ENCODE measurements around the gene OTOG.

Gene OTOG

GRCh38 chr11:17574141-17575091 lies 27.4 kb downstream of the OTOG start:
- H3K4me3 ChIP-seq (ENCODE audit: low read depth, low read length): no peak overlapping the region
- no peak for TF ChIP-seq CTCF (IDR thresholded peaks at IDR 0.05; ENCODE audit: borderline replicate concordance, insufficient read depth, low read depth, low read length)

DNA sequence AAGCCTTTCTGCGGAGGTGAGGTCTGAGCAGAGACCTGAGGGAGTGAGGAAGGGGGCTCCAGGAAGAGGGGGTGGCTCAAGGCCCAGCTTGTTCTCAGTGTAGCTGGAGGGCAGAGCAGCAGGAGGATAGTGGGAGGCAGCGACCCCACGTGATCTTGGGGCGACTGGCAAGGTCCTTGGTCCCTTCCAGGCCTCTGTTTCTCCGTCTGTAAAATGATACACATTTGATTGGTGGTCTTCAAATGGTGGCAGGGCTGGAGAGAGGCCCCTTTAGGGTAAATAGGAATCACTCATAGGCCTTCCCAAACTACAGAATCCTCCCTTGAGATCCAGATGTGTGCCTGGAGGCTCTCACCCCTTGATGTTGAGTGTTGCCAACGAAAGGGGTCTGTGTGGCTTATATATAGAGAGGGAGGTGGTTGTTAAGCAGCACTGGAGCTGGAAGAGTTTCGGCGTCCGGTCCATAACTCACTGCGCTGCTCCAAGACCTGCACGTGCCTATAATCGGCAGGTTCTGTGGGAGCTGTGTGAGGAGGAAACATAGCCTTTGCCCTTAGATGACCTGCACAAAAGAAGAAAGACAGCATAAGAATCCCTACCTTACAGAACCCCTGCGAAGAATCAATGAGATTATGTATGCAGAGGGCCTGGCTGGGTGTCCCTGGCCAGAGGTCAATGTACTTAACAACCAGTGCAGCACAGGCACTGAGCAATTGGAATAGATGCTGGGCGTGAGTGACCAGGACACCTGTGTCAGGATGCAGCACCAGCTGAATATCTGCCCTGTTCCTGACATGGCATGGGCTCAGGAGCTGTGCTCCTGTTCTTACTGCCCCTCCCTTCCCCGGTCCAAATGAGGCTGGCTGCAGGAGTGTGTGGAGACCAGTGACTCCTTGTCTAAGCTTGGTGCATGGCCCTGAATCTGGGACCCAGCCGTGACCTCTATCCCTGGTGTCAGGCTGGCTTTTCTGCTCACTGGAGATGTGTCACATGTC lies 28.7 kb downstream of the OTOG start:
- no peak for TF ChIP-seq CTCF (IDR thresholded peaks at IDR 0.05; ENCODE audit: borderline replicate concordance, insufficient read depth, low read depth, low read length)

GRCh38 chr11:17578296-17578695 lies 31.2 kb downstream of the OTOG start:
- no peak overlapping the region for H3K4me3 ChIP-seq (ENCODE audit: low read depth, low read length)
- no peak for TF ChIP-seq CTCF (IDR thresholded peaks at IDR 0.05; ENCODE audit: borderline replicate concordance, insufficient read depth, low read depth, low read length)

More for the DNA sequence above, 28.7 kb downstream of the OTOG start:
- H3K4me3 ChIP-seq (ENCODE audit: low read depth, low read length): no peak overlapping the region

GRCh38 chr11:17578958-17579357 lies 31.9 kb downstream of the OTOG start:
- no peak for TF ChIP-seq CTCF (IDR thresholded peaks at IDR 0.05; ENCODE audit: borderline replicate concordance, insufficient read depth, low read depth, low read length)
- no peak overlapping the region for H3K4me3 ChIP-seq (ENCODE audit: low read depth, low read length)

DNA sequence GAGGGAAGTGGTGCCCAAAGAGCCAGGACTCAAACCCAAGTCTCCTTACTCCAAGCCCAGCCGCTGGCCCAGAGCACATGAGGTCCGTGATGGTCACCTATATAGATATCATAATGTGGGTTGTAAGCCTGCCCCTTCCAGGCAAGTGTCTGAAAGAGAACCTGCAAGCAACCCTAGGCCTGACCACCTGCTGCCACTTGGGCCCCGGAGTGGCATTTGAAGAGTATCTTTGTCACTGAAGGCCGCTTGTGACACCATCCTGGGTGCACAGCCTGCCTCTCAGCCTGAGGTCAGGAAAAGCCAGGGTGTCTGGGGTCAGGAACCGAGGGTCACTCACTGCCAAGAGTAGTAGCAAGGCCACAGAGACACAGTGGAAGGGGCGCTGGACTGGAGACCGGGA lies 32.4 kb downstream of the OTOG start:
- H3K4me3 ChIP-seq (ENCODE audit: low read depth, low read length): no peak overlapping the region
- TF ChIP-seq CTCF (IDR thresholded peaks at IDR 0.05; ENCODE audit: borderline replicate concordance, insufficient read depth, low read depth, low read length): no peak

- no peak for TF ChIP-seq CTCF (IDR thresholded peaks at IDR 0.05; ENCODE audit: borderline replicate concordance, insufficient read depth, low read depth, low read length)
Observed at GRCh38 chr11:17580271-17580670, 33.2 kb downstream of the OTOG start.

More at GRCh38 chr11:17580271-17580670, 33.2 kb downstream of the OTOG start:
- no peak overlapping the region for H3K4me3 ChIP-seq (ENCODE audit: low read depth, low read length)

Data from GM12875 (cell line).